ENCODE measurements around the gene SLC22A12. TPM values are rescaled to one million over a fixed set of nuclear protein-coding genes. Genes with fewer than 3 reads are reported as not detected.

SLC22A12 gene
- total and polyA plus RNA-seq, 2 donors (not counting 3 experiments of a cell fraction or from before 2014, with no cell fraction given), result not detected

DNA sequence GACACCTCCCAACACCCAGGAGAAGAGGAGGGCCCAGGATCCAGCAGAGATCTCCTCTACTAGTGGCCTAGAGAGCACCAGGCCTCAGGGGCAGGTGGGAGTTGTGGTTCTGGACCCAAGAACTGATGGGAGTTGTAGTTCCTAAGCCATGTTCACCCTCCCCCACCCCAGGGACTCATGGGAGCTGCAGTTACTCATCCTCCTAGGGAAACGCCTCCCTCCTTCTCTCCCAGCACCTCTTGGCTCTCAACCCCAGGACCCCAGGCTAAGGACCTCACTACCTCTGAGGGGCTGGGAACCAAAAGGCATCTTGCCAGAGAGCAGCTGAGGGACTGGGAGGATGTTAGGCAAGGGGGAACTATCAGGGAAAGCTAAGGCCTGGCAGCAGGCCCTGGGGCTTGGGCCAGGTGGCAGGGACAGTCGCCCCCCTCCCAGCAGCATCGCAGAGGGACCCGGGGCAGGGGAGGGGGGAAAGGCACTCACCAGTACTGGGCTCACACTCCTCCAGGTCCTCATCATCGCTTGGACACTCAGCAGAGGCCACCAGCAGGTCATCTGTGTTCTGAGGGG lies 28.9 kb downstream of the SLC22A12 start:
- peak; percentile 40 for FAIRE-seq
- H4K20me1 ChIP-seq (replicated peaks; ENCODE audit: control insufficient read depth, extremely low read depth, insufficient read depth, low read length), result no peaks in the 10 kb centered on the region
- TF ChIP-seq POLR2AphosphoS5 (IDR thresholded peaks at IDR 0.05; ENCODE audit: insufficient read depth, low read depth, low read length) (no peak), EZH2 (IDR thresholded peaks at IDR 0.05; ENCODE audit: borderline replicate concordance, low read depth, low read length, severe bottlenecking) (no peak), POLR2A (IDR thresholded peaks at IDR 0.05; ENCODE audit: low read depth, low read length) (no peak), FOS (IDR thresholded peaks at IDR 0.05; ENCODE audit: borderline replicate concordance, insufficient read depth, low read length) (no peak), GATA2 (IDR thresholded peaks at IDR 0.05; ENCODE audit: insufficient read depth, insufficient read length, low read depth, low read length) (no peak), MYC (IDR thresholded peaks at IDR 0.05; ENCODE audit: low read depth, low read length) (no peak), MAX (IDR thresholded peaks at IDR 0.05; ENCODE audit: insufficient read depth, insufficient read length) (no peak), JUN (IDR thresholded peaks at IDR 0.05; ENCODE audit: borderline replicate concordance, insufficient read depth, insufficient read length, low read depth) (no peak)
- TF ChIP-seq, protein P1, sequence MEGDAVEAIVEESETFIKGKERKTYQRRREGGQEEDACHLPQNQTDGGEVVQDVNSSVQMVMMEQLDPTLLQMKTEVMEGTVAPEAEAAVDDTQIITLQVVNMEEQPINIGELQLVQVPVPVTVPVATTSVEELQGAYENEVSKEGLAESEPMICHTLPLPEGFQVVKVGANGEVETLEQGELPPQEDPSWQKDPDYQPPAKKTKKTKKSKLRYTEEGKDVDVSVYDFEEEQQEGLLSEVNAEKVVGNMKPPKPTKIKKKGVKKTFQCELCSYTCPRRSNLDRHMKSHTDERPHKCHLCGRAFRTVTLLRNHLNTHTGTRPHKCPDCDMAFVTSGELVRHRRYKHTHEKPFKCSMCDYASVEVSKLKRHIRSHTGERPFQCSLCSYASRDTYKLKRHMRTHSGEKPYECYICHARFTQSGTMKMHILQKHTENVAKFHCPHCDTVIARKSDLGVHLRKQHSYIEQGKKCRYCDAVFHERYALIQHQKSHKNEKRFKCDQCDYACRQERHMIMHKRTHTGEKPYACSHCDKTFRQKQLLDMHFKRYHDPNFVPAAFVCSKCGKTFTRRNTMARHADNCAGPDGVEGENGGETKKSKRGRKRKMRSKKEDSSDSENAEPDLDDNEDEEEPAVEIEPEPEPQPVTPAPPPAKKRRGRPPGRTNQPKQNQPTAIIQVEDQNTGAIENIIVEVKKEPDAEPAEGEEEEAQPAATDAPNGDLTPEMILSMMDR (IDR thresholded peaks at IDR 0.05; ENCODE audit: extremely low read depth in 1 of 2, insufficient read depth in 1 of 2, low read depth in 1 of 2, low read length in 2 of 2), result no peak
- BruUV-seq (replicated peaks), result no TSS peak
- no peak overlapping the region for H3K27ac ChIP-seq (ENCODE audit: insufficient read depth, low read depth, low read length)
- H3K9me1 ChIP-seq (replicated peaks; ENCODE audit: control insufficient read depth, extremely low read depth, insufficient read depth, low read length), result no peaks in the 10 kb centered on the region
- H3K9ac ChIP-seq (replicated peaks; ENCODE audit: extremely low read depth, insufficient read depth, low read length), result no peak overlapping the region
- POLR2A ChIA-PET, result no interaction called here
- no peaks in the 10 kb centered on the region for H3K36me3 ChIP-seq (ENCODE audit: control insufficient read depth in 2 of 2, extremely low read depth in 1 of 2, insufficient read depth in 2 of 2, low read length in 2 of 2)
- CTCF ChIA-PET, result no interaction called here
- peak; percentile 10 for DNase-seq (ENCODE audit: low read depth, low spot score)
- H3K79me2 ChIP-seq (ENCODE audit: control insufficient read depth, insufficient read depth, low read length), result no peaks in the 10 kb centered on the region
- no peak overlapping the region for H3K4me3 ChIP-seq (replicated peaks in 1 of 3; ENCODE audit: insufficient read depth in 1 of 3, low read depth in 1 of 3, low read length in 3 of 3)
- dilution Hi-C loops (cut with MboI; ENCODE audit: extremely low pct_ligation_motif_present, low sequenced_read_pairs), result no loop called here
- H3K4me1 ChIP-seq (ENCODE audit: control insufficient read depth, extremely low read depth, insufficient read depth, low read length), result no peaks in the 10 kb centered on the region
- H3K27me3 ChIP-seq (ENCODE audit: control insufficient read depth in 2 of 2, insufficient read depth in 2 of 2, low read length in 2 of 2), result no peaks in the 10 kb centered on the region
- H3K9me3 ChIP-seq (replicated peaks; ENCODE audit: control insufficient read depth, insufficient read depth, low read length), result no peaks in the 10 kb centered on the region
- no peak overlapping the region for H3K4me2 ChIP-seq (ENCODE audit: insufficient read depth, low read length)
- H2AFZ ChIP-seq (ENCODE audit: low read depth, low read length), result peak overlapping the region; percentile 19
- intact Hi-C loops (cut with micrococcal nuclease), result no loop called here
